NCI-H2196 treated with DMSO at 0.1 percent for 48 hours (cell line): Measurements from ENCODE around the gene ABHD12.

Experiments
- DNase-seq: peaks from one replicate; lab custom pipeline; 2025; ENCODE audit not compliant: unreplicated experiment; lab: John Stamatoyannopoulos, UW

The ABHD12 gene

DNA sequence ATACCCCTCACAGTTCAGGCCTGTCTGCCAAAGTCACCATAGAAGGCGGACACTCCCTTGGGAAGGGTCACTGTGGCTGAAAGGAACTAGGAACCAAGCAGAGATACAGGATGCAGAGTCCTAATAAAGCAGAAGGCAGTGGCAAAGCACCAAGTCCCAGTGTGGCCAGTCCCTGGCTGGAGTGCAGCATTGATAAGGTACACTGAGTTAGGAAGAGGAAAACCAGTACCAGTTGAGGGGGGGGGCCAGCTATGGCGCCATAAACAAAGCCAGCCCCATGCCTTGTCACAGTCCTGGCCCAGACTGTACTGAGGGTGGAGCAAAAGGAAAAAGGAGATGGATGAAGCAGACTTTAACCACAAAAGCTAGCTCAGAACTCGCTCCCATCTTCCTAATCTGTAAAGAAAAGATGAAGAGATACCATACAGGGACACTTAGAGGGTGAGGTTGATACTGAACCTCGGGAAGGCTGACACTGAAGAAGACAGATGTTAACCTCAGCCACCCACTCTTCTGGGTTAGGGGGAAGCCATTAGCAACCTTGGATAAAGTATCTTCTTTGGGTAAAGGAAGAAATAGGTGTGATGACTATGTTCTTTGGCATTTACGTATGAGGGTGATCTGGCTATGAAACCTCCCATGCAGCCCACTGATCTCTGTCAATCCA, 7.8 kb downstream of the ABHD12 start:
- DNase-seq, result no peak

GRCh38 chr20:25380945-25381614, 9.6 kb downstream of the ABHD12 start:
- DNase-seq, result no peak

- no peak for DNase-seq
These were observed 11.5 kb downstream of the ABHD12 start for GRCh38 chr20:25378884-25379733.

GRCh38 chr20:25378189-25378883, 12.3 kb downstream of the ABHD12 start:
- no peak for DNase-seq

DNA sequence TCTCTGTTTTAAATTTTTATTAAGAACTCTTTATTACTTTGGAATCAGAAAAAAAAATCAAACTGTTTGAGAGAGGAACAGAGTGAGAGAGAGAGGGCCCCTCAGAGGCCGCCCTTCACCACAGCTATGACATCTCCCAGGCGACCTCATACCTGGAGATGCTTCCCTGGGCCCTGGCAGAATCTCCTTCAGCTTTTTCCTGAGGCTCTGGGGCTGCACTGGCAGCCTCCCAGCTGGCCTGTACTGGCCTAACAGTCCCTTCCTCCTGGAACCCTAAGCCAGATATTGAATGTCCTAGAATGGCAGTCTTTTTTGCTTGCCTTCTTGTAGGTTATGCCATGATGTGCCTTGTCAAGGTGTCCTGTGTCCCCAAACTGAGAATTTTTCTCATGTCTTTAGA, 13.7 kb downstream of the ABHD12 start:
- DNase-seq, result no peak

GRCh38 chr20:25376236-25376635, 14.4 kb downstream of the ABHD12 start:
- DNase-seq, result no peak

GRCh38 chr20:25374842-25375241, 15.8 kb downstream of the ABHD12 start:
- DNase-seq, result no peak

DNA sequence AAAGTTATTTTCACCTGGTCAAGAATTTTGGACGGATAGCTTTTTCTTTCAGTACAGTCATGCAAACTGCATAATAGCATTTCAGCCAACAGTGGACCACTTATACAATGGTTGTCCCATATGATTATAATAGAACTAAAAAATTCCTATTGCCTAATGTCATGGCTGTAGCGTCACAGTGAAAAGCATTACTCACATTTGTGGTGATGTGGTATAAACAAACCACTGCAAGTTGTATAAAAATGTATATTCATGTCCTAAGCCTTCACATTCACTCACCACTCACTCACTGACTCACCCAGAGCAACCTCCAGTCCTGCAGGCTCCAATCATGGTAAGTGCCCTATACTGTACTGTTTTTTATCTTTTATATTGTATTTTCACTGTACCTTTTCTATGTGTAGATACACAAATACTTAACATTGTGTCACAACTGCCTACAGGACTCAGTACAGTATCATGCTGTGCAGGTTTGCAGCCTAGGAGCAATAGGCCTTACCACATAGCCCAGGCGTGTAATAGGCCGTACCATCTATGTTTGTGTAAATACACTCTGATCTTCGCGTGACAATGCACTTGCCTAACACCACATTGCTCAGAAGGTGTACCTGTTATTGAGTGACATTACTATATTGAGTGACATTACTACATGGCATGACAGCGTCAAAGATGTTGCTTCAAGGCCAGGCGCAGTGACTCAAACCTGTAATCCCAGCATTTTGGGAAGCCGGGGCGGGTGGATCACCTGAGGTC, 17.9 kb downstream of the ABHD12 start:
- no peak for DNase-seq

GRCh38 chr20:25369971-25370370, 20.7 kb downstream of the ABHD12 start:
- DNase-seq, result no peak

GRCh38 chr20:25369529-25369928, 21.1 kb downstream of the ABHD12 start:
- DNase-seq, result no peak

DNA sequence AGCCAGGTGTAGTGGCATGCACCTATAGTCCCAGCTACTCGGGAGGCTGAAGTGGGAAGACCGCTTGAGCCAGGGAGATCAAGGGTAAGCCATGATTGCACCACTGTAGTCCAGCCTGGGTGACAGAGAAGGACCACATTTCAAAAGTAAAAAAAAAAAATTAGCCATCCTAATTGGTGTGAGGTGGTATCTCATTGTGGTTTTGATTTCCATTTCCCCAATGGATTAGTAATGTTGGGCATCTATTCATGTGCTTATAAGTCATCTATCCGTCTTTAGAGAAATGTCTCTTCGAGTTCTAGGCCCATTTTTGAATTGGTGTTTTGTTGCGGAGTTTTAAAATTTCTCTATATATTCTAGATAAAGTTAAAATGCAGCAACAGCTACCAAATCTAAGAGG, 21.7 kb downstream of the ABHD12 start:
- no peak for DNase-seq

GRCh38 chr20:25368526-25368925, 22.1 kb downstream of the ABHD12 start:
- no peak for DNase-seq

- no peak for DNase-seq
These were observed 25.5 kb downstream of the ABHD12 start for GRCh38 chr20:25364879-25365699.

- no peak for DNase-seq
These were observed 26.4 kb downstream of the ABHD12 start for GRCh38 chr20:25364180-25364788.

GRCh38 chr20:25361287-25361683, 29.4 kb downstream of the ABHD12 start:
- DNase-seq, result no peak

DNA sequence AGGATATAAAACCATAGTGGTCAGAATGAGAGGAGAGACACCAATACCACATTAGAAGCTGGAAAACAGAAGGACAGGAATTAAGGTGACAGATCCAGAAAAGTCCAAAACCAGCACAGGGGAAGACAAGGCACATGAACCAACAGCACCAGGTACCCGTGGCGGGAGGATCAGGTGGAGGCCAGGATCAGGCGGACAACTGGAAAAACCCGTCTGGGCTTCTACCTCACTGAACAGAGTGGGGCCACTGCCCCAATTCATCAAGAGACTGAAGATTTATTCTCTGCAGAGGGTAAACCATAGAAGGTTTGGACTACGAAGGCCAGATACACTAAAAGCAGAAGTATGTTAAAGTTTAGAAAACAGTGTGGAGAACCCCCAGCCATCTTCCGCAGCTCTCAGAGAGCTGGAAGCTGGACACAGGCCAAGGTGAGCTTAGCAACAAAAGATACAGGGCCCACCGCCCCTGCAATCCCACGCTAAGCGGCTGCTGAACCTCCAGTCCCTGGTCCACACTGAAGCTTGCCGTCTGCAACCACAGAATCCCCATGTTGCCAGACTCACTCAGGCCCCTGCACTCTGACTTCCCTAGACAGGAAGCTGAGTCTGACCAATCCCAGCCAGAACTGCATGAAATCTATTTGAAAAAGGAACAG, 29.9 kb downstream of the ABHD12 start:
- DNase-seq, result no peak

- DNase-seq, result no peak
These were observed 34.2 kb downstream of the ABHD12 start for GRCh38 chr20:25356271-25356933.

DNA sequence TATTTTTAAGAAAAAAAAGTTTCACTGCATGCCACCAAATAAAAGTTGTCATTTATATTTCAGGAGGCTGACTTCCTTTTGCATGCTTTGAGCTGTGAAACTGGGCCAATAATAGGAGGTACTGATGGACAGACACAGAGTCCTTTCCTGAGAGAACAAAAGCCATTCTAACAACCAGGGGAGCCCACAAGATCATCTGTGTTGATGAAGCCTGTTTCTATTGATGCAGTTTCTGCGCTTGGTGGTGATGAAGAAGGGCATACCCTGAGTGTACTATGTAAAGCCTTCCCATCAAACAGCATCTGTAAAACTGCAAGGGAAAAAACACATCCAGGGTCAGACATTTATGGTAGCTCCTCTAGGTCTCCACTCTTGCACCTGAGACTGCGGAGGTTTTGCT, 34.8 kb downstream of the ABHD12 start:
- DNase-seq, result no peak
